GM12864 (cell line): Measurements from ENCODE around the gene RIN2.

ENCODE experiments used
- DNase-seq: peaks from one replicate; pipeline ENCODE4 v3.0.0-alpha.2; 2011; ENCODE audit warnings: low read depth
- H3K4me3 ChIP-seq: 2 replicates; pipeline ENCODE4 v1.5.1; 2011; ENCODE audit warnings: mild to moderate bottlenecking, low read depth, low read length, control low read depth
- CTCF ChIP-seq: IDR thresholded peaks from 2 replicates; pipeline ENCODE4 v1.5.1; 2011; ENCODE audit warnings: low read depth, mild to moderate bottlenecking, moderate library complexity, low read length, control low read depth, inconsistent platforms; ENCODE audit errors: missing control alignments

RIN2 gene

GRCh38 chr20:19713822-19714578, 44.1 kb upstream of the RIN2 start:
- no peak overlapping the region for H3K4me3 ChIP-seq
- DNase-seq = no peak
- TF ChIP-seq CTCF = no peak

- no peak overlapping the region for H3K4me3 ChIP-seq
- no peak for TF ChIP-seq CTCF
- no peak for DNase-seq
Observed at GRCh38 chr20:19714579-19714840, 43.5 kb upstream of the RIN2 start.

- no peak overlapping the region for H3K4me3 ChIP-seq
- DNase-seq = no peak
- no peak for TF ChIP-seq CTCF
Observed at GRCh38 chr20:19715986-19716385, 42.1 kb upstream of the RIN2 start.

GRCh38 chr20:19718880-19719279, 39.2 kb upstream of the RIN2 start:
- no peak for TF ChIP-seq CTCF
- no peak for DNase-seq
- H3K4me3 ChIP-seq = no peak overlapping the region

- no peak for TF ChIP-seq CTCF
- no peak for DNase-seq
- no peak overlapping the region for H3K4me3 ChIP-seq
Observed at GRCh38 chr20:19720991-19721390, 37.1 kb upstream of the RIN2 start.

GRCh38 chr20:19723051-19723450, 35.0 kb upstream of the RIN2 start:
- no peak overlapping the region for H3K4me3 ChIP-seq
- no peak for TF ChIP-seq CTCF
- DNase-seq = no peak

- H3K4me3 ChIP-seq = no peak overlapping the region
- no peak for TF ChIP-seq CTCF
- DNase-seq = no peak
Observed at GRCh38 chr20:19723813-19724430, 34.1 kb upstream of the RIN2 start.
